ENCODE data around the gene ZNF695.
A peak's percentile ranks its signal among the peaks of the same experiment; 100 is the strongest.
"Not testable (repeated sequence)": the region's sequence is repeated elsewhere in the genome, so short reads cannot be mapped to it uniquely, and the experiment has no call there.

ZNF695 gene

GRCh38 chr1:247007511-247008405 is at the start of gene ZNF695:
Gene ZNF695, minus strand, starts transcription at chr1:247008057. Its CDS starts 149 bp downstream, at chr1:247007908.
- no peak for DNase-seq (ENCODE audit: low read depth)

- DNase-seq (ENCODE audit: low read depth) = no peak
Observed at GRCh38 chr1:247056071-247056470, 48.2 kb upstream of the ZNF695 start.

- DNase-seq (ENCODE audit: low read depth) = no peak
Observed at GRCh38 chr1:247054992-247055415, 47.1 kb upstream of the ZNF695 start.

- DNase-seq (ENCODE audit: low read depth) = no peak
Observed at GRCh38 chr1:247047702-247048101, 39.8 kb upstream of the ZNF695 start.

- no peak for DNase-seq (ENCODE audit: low read depth)
Observed at GRCh38 chr1:247047260-247047659, 39.4 kb upstream of the ZNF695 start.

GRCh38 chr1:247043406-247043805 is 35.5 kb upstream of the ZNF695 start:
- DNase-seq (ENCODE audit: low read depth) = no peak

GRCh38 chr1:247037511-247038320 is 29.9 kb upstream of the ZNF695 start:
- DNase-seq (ENCODE audit: low read depth) = no peak

- not testable (repeated sequence) for DNase-seq (ENCODE audit: low read depth)
Observed at GRCh38 chr1:247032306-247032705, 24.4 kb upstream of the ZNF695 start.

GRCh38 chr1:247024658-247025057 is 16.8 kb upstream of the ZNF695 start:
- DNase-seq (ENCODE audit: low read depth) = not testable (repeated sequence)

GRCh38 chr1:247013391-247013790 is 5.5 kb upstream of the ZNF695 start:
- DNase-seq (ENCODE audit: low read depth) = no peak

GRCh38 chr1:247008406-247008799 is 546 bp upstream of the ZNF695 start:
- DNase-seq (ENCODE audit: low read depth) = no peak

- DNase-seq (ENCODE audit: low read depth) = not testable (repeated sequence)
Observed at GRCh38 chr1:247004081-247004480, 3.8 kb downstream of the ZNF695 start.

- DNase-seq (ENCODE audit: low read depth) = no peak
Observed at GRCh38 chr1:246989901-246990300, 18.0 kb downstream of the ZNF695 start.

GRCh38 chr1:246988316-246988715 is 19.5 kb downstream of the ZNF695 start:
- no peak for DNase-seq (ENCODE audit: low read depth)

GRCh38 chr1:246987083-246987690 is 20.7 kb downstream of the ZNF695 start:
- DNase-seq (ENCODE audit: low read depth) = no peak

- DNase-seq (ENCODE audit: low read depth) = no peak
Observed at GRCh38 chr1:246978785-246979184, 29.1 kb downstream of the ZNF695 start.

- no peak for DNase-seq (ENCODE audit: low read depth)
Observed at GRCh38 chr1:246978281-246978680, 29.6 kb downstream of the ZNF695 start.

- DNase-seq (ENCODE audit: low read depth) = no peak
Observed at GRCh38 chr1:246971969-246972368, 35.9 kb downstream of the ZNF695 start.

GRCh38 chr1:246971090-246971721 is 36.7 kb downstream of the ZNF695 start:
- peak; percentile 14 for DNase-seq (ENCODE audit: low read depth)

GRCh38 chr1:246969621-246970020 is 38.2 kb downstream of the ZNF695 start:
- no peak for DNase-seq (ENCODE audit: low read depth)

GRCh38 chr1:246966502-246966901 is 41.4 kb downstream of the ZNF695 start:
- no peak for DNase-seq (ENCODE audit: low read depth)
